Neural cell (in vitro differentiated cells): ENCODE results near the gene FAN1. TPM values are rescaled to one million over a fixed set of nuclear protein-coding genes. Genes with fewer than 3 reads are reported as not detected.

Source experiments
- H2AFZ ChIP-seq: fragments of 200-600, 300-800 bp; sonication (generic), shearing (Covaris generic); 2 replicates; pipeline ENCODE4 v1.6.0; 2014; ENCODE audit warnings: low read depth, mild to moderate bottlenecking, antibody characterized with exemption, low read length, moderate library complexity
- H3F3A ChIP-seq: fragments of 200-600 bp; shearing (Covaris generic); 2 replicates; pipeline ENCODE4 v1.6.1; 2016; ENCODE audit warnings: mild to moderate bottlenecking, moderate library complexity, mixed read lengths, antibody characterized with exemption, low read length; ENCODE audit not compliant: insufficient read depth, poor library complexity, severe bottlenecking
- H3K27ac ChIP-seq: fragments of 200-600, 300-800 bp; sonication (generic), shearing (Covaris generic); 2 replicates; pipeline ENCODE4 v1.5.1; 2014; ENCODE audit warnings: mild to moderate bottlenecking, low read length, moderate library complexity
- H3K27me3 ChIP-seq: fragments of 300-800, 200-600 bp; sonication (generic), shearing (Covaris generic); 2 replicates; pipeline ENCODE4 v1.6.0; 2014; ENCODE audit warnings: mild to moderate bottlenecking, low read depth, low read length, moderate library complexity; ENCODE audit not compliant: insufficient read depth
- H3K36me3 ChIP-seq: fragments of 300-800, 200-600 bp; sonication (generic), shearing (Covaris generic); 2 replicates; pipeline ENCODE4 v1.5.1; 2014; ENCODE audit warnings: mild to moderate bottlenecking, antibody characterized with exemption, low read length, moderate library complexity; ENCODE audit not compliant: insufficient read depth
- H3K4me2 ChIP-seq: fragments of 300-800, 200-600 bp; sonication (generic), shearing (Covaris generic); 2 replicates; pipeline ENCODE4 v1.6.0; 2014; ENCODE audit warnings: mild to moderate bottlenecking, low read length
- H3K4me3 ChIP-seq: fragments of 300-800, 200-600 bp; sonication (generic), shearing (Covaris generic); 2 replicates; pipeline ENCODE4 v1.5.1; 2014; ENCODE audit warnings: mild to moderate bottlenecking, low read length, moderate library complexity
- H3K79me2 ChIP-seq: fragments of 200-600 bp; shearing (Covaris generic); replicated peaks from 2 replicates; pipeline ENCODE4 v1.6.0; 2014; ENCODE audit warnings: mild to moderate bottlenecking, low read length, moderate library complexity; ENCODE audit not compliant: insufficient read depth
- H3K9ac ChIP-seq: fragments of 300-800, 200-600 bp; sonication (generic), shearing (Covaris generic); 2 replicates; pipeline ENCODE4 v1.6.1; 2016; ENCODE audit warnings: mild to moderate bottlenecking, low read length, mixed read lengths
- H3K9me2 ChIP-seq: fragments of 200-600 bp; shearing (Covaris generic); 2 replicates; pipeline ENCODE4 v1.6.1; 2016; ENCODE audit warnings: mild to moderate bottlenecking, low read length, mixed read lengths; ENCODE audit not compliant: insufficient read depth
- H3K9me3 ChIP-seq: fragments of 200-600, 300-800 bp; sonication (generic), shearing (Covaris generic); 2 replicates; pipeline ENCODE4 v1.6.1; 2016; ENCODE audit warnings: mild to moderate bottlenecking, mixed run types, low read length, moderate library complexity, mixed read lengths
- H4K20me1 ChIP-seq: fragments of 200-600 bp; shearing (Covaris generic); 2 replicates; pipeline ENCODE4 v1.6.1; 2016; ENCODE audit warnings: mild to moderate bottlenecking, mixed run types; ENCODE audit not compliant: insufficient read depth
- EP300 ChIP-seq: fragments of 450-650 bp; conservative IDR thresholded peaks from 2 replicates; pipeline ENCODE4 v1.6.1; 2014; ENCODE audit warnings: antibody characterized with exemption, mild to moderate bottlenecking, moderate library complexity; ENCODE audit not compliant: poor library complexity, severe bottlenecking
- EZH2 ChIP-seq: fragments of 200-600, 300-800 bp; shearing (Covaris generic), sonication (generic); IDR thresholded peaks from 2 replicates; pipeline ENCODE4 v1.6.1; 2014; ENCODE audit warnings: antibody characterized with exemption, low read length, borderline replicate concordance, mild to moderate bottlenecking; ENCODE audit not compliant: insufficient read depth, poor library complexity, severe bottlenecking
- MXI1 ChIP-seq: fragments of 450-650 bp; conservative IDR thresholded peaks from 2 replicates; pipeline ENCODE4 v1.6.1; 2014; ENCODE audit warnings: antibody characterized with exemption, mild to moderate bottlenecking; ENCODE audit not compliant: poor library complexity, severe bottlenecking
- POLR2AphosphoS5 ChIP-seq: IDR thresholded peaks from 2 replicates; pipeline ENCODE4 v1.6.1; 2012
- RAD21 ChIP-seq: fragments of 450-650 bp; conservative IDR thresholded peaks from 2 replicates; pipeline ENCODE4 v1.6.1; 2014; ENCODE audit warnings: antibody characterized with exemption, mild to moderate bottlenecking, moderate library complexity
- REST ChIP-seq: IDR thresholded peaks from 2 replicates; pipeline ENCODE4 v1.6.1; 2012; ENCODE audit warnings: borderline replicate concordance
- SMC3 ChIP-seq: fragments of 450-650 bp; conservative IDR thresholded peaks from 2 replicates; pipeline ENCODE4 v1.6.1; 2014; ENCODE audit warnings: antibody characterized with exemption, mild to moderate bottlenecking, moderate library complexity; ENCODE audit not compliant: poor library complexity
- TAF1 ChIP-seq: IDR thresholded peaks from 2 replicates; pipeline ENCODE4 v1.6.1; 2012; ENCODE audit warnings: low read depth
- polyA plus RNA-seq: library from polyadenylated mRNA; depleted of rRNA; stranded (reverse); fragments of >200 nt; gene quantifications from 2 replicates; pipeline ENCODE4 v1.2.3, GENCODE V29; 2014
- TF ChIP-seq, protein P1 (sequence below): fragments of 450-650 bp; IDR thresholded peaks from 2 replicates; pipeline ENCODE4 v1.5.1; 2014; ENCODE audit warnings: antibody characterized with exemption, mild to moderate bottlenecking, moderate library complexity; ENCODE audit not compliant: poor library complexity, severe bottlenecking

Gene FAN1
- polyA plus RNA-seq, 1 donor from 2014 or later: 38.5 TPM

- Histone ChIP-seq H3K9me2 (no peaks in the 10 kb centered on the region), H3K36me3 (peaks cover 19% of the 10 kb centered on the region), H2AFZ (no peak overlapping the region), H3K79me2 (no peaks in the 10 kb centered on the region), H3K27ac (no peak overlapping the region), H3K9ac (no peak overlapping the region), H4K20me1 (no peaks in the 10 kb centered on the region), H3K9me3 (no peaks in the 10 kb centered on the region), H3K4me3 (no peak overlapping the region), H3K4me2 (no peak overlapping the region), H3K27me3 (no peaks in the 10 kb centered on the region), H3F3A (no peaks in the 10 kb centered on the region)
- TF ChIP-seq POLR2AphosphoS5 (no peak), MXI1 (no peak), EP300 (no peak), TAF1 (no peak), REST (no peak), SMC3 (no peak), RAD21 (no peak), EZH2 (no peak)
- TF ChIP-seq, protein P1, sequence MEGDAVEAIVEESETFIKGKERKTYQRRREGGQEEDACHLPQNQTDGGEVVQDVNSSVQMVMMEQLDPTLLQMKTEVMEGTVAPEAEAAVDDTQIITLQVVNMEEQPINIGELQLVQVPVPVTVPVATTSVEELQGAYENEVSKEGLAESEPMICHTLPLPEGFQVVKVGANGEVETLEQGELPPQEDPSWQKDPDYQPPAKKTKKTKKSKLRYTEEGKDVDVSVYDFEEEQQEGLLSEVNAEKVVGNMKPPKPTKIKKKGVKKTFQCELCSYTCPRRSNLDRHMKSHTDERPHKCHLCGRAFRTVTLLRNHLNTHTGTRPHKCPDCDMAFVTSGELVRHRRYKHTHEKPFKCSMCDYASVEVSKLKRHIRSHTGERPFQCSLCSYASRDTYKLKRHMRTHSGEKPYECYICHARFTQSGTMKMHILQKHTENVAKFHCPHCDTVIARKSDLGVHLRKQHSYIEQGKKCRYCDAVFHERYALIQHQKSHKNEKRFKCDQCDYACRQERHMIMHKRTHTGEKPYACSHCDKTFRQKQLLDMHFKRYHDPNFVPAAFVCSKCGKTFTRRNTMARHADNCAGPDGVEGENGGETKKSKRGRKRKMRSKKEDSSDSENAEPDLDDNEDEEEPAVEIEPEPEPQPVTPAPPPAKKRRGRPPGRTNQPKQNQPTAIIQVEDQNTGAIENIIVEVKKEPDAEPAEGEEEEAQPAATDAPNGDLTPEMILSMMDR: no peak
Measured at GRCh38 chr15:30933293-30933692, 29.6 kb downstream of the FAN1 start.

DNA sequence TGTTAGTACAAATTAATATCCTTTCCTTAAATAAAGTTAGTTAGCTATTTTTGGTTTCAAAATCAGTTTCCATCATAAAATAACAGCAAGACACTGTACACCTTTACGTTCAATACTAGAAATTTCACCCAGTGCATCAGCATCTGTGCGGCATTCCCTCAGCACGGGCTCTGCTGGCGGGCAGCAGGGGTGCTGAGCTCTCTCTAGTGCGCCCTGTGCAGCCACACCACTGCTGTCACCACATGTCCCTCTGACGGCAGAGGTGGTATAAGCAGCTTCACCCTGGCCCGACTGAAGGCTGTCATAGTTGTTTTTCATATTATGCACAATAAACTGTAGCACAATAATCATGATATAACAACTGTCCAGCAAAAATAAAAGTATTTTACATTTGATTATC, 35.4 kb downstream of the FAN1 start:
- no peak overlapping the region for H3K4me2 ChIP-seq
- no peaks in the 10 kb centered on the region for H3K9me3 ChIP-seq
- H2AFZ ChIP-seq: no peak overlapping the region
- no peak overlapping the region for H3K9ac ChIP-seq
- no peaks in the 10 kb centered on the region for H3K27me3 ChIP-seq
- TF ChIP-seq, protein P1: no peak
- TF ChIP-seq EP300 (no peak), MXI1 (no peak), TAF1 (no peak), REST (no peak), POLR2AphosphoS5 (no peak), RAD21 (no peak), EZH2 (no peak), SMC3 (no peak)
- H3F3A ChIP-seq: no peaks in the 10 kb centered on the region
- no peaks in the 10 kb centered on the region for H4K20me1 ChIP-seq
- no peaks in the 10 kb centered on the region for H3K79me2 ChIP-seq
- no peak overlapping the region for H3K4me3 ChIP-seq
- no peak overlapping the region for H3K27ac ChIP-seq
- no peaks in the 10 kb centered on the region for H3K9me2 ChIP-seq
- H3K36me3 ChIP-seq: peaks cover 20% of the 10 kb centered on the region
